ENCODE data around the gene MAD1L1. TPM values are rescaled to one million over a fixed set of nuclear protein-coding genes. Genes with fewer than 3 reads are reported as not detected.

The MAD1L1 gene
- total RNA-seq, 1 experiment from 2014 or later, result 38.5 TPM

DNA sequence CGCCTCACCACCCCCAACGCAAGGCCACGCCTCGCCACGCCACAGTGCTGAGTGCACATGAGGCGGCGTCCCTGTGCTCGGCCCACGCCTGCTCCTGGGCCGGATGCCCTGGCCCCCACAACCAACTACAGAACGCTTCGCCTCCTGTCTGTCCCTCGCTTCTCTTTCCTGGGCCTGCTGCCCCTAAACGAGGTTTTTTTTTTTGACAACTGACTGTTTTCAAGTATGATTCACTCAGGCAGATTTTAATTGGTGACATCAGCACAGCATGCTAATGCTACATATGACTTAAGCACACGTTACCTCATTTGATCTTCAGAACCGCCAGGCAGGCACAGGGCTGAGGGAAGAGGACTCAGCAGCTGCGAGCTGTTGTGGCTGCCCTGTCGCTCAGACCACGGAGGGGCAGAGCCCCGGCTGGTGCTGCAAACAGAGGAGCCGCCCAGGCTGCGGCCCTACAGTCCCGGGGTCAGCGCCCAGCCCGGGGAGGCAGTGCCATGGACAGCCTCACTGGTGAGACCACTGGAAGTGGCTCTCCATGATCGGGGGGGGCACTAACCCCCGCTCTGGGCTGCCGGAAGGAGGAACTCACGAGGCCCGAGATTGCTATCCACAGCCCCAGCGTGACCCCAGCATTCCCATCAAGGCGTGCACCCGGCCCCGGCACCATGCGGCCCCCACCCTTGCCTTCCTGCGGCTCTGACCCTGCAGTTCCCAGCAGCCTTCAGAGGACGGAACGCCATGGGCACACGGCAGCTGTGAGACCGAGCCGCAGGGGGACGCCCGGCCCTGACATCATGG lies 212.8 kb downstream of the MAD1L1 start:
- H2AFZ ChIP-seq (ENCODE audit: low read depth, low read length, poor library complexity, severe bottlenecking), result no peak overlapping the region
- H3K27me3 ChIP-seq (ENCODE audit: insufficient read depth, low read length), result no peaks in the 10 kb centered on the region
- peak overlapping the region; percentile 33 for H3K4me2 ChIP-seq (ENCODE audit: low read length)
- CTCF ChIA-PET, result no interaction called here
- H3K4me3 ChIP-seq (replicated peaks in 1 of 2; ENCODE audit: low read depth in 1 of 2, low read length in 2 of 2), result no peak overlapping the region
- H3K79me2 ChIP-seq (ENCODE audit: insufficient read depth, low read length), result 0 out of 2 replicates have a peak, but pooled peaks cover 3% of the 10 kb centered on the region
- peaks cover 5 to 24% of the 10 kb centered on the region in 2 experiments for H3K4me1 ChIP-seq (ENCODE audit: control insufficient read depth in 1 of 2, insufficient read depth in 2 of 2, low read length in 2 of 2)
- H3K9me3 ChIP-seq (ENCODE audit: control insufficient read depth in 1 of 2, insufficient read depth in 1 of 2, low read depth in 1 of 2, low read length in 2 of 2), result peaks cover 0 to 9% of the 10 kb centered on the region in 2 experiments; a peak in 1 of 4 replicates
- ATAC-seq (no peak), DNase-seq (ENCODE audit: low read depth, low spot score) (no peak)
- POLR2A ChIA-PET, result no interaction called here
- H3K9ac ChIP-seq (ENCODE audit: low read length), result no peak overlapping the region
- 0 out of 4 replicates have a peak, but pooled peaks cover 0 to 5% of the 10 kb centered on the region in 2 experiments for H3K36me3 ChIP-seq (ENCODE audit: control insufficient read depth in 1 of 2, insufficient read depth in 2 of 2, low read length in 2 of 2)
- no peak overlapping the region for H3K27ac ChIP-seq (ENCODE audit: low read depth, low read length)
- no peak for TF ChIP-seq MAX (IDR thresholded peaks at IDR 0.05)
- TF ChIP-seq EGR1 (IDR thresholded peaks at IDR 0.05; ENCODE audit: low read depth), result peak; percentile 65; the same call in 1 of the 2 replicates
- RAD21 ChIA-PET (ENCODE audit: low non-redundant PET in 1 of 2, low total read pairs in 2 of 2, uncharacterized antibody in 2 of 2, unreplicated experiment in 2 of 2), result no interaction called here
- BruUV-seq (replicated peaks), result no TSS peak
- H3K9me2 ChIP-seq (ENCODE audit: insufficient read depth), result no peaks in the 10 kb centered on the region
- H4K20me1 ChIP-seq (ENCODE audit: insufficient read depth), result no peaks in the 10 kb centered on the region
- intact Hi-C loops (cut with micrococcal nuclease), result loop anchor here (10.0 kb wide), 1 partner anchor 55 kb away; no protein-coding TSS in a partner anchor

DNA sequence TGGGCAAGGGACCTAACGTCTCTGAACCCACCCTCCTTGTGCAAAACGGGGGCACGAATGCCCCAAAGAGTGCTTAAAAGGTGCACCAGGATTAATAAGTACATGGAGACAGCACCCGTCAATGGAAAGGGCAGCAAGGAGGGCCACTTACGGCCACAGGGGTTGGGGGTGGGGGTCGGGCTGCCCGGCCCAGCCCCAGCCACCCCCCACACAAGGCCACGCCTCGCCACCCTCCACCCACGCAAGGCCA lies 213.4 kb downstream of the MAD1L1 start:
- Histone ChIP-seq H3K9me2 (ENCODE audit: insufficient read depth) (no peaks in the 10 kb centered on the region), H3K27me3 (ENCODE audit: insufficient read depth, low read length) (no peaks in the 10 kb centered on the region), H2AFZ (ENCODE audit: low read depth, low read length, poor library complexity, severe bottlenecking) (no peak overlapping the region), H3K9ac (ENCODE audit: low read length) (no peak overlapping the region), H3K4me2 (ENCODE audit: low read length) (peak overlapping the region; percentile 33), H3K9me3 (ENCODE audit: control insufficient read depth in 1 of 2, insufficient read depth in 1 of 2, low read depth in 1 of 2, low read length in 2 of 2) (peaks cover 0 to 4% of the 10 kb centered on the region in 2 experiments; a peak in 1 of 4 replicates), H3K27ac (ENCODE audit: low read depth, low read length) (no peak overlapping the region), H3K4me1 (ENCODE audit: control insufficient read depth in 1 of 2, insufficient read depth in 2 of 2, low read length in 2 of 2) (peaks cover 5 to 24% of the 10 kb centered on the region in 2 experiments), H3K4me3 (replicated peaks in 1 of 2; ENCODE audit: low read depth in 1 of 2, low read length in 2 of 2) (no peak overlapping the region), H3K36me3 (ENCODE audit: control insufficient read depth in 1 of 2, insufficient read depth in 2 of 2, low read length in 2 of 2) (0 out of 4 replicates have a peak, but pooled peaks cover 0 to 2% of the 10 kb centered on the region in 2 experiments), H3K79me2 (ENCODE audit: insufficient read depth, low read length) (0 out of 2 replicates have a peak, but pooled peaks cover 3% of the 10 kb centered on the region), H4K20me1 (ENCODE audit: insufficient read depth) (no peaks in the 10 kb centered on the region)
- ChIA-PET RAD21 (ENCODE audit: low non-redundant PET in 1 of 2, low total read pairs in 2 of 2, uncharacterized antibody in 2 of 2, unreplicated experiment in 2 of 2) (no interaction called here), POLR2A (interaction anchor here (0.5 kb wide), 1 partner anchor 565 kb away, joined by 3 read pairs; no protein-coding TSS in a partner anchor), CTCF (no interaction called here)
- DNase-seq (ENCODE audit: low read depth, low spot score), result no peak
- intact Hi-C loops (cut with micrococcal nuclease), result no loop called here
- ATAC-seq, result no peak
- TF ChIP-seq JUND (IDR thresholded peaks at IDR 0.05) (no peak), YY1 (IDR thresholded peaks at IDR 0.05; ENCODE audit: extremely low read depth, insufficient replicate concordance, low read depth, low read length) (no peak), POLR2A (IDR thresholded peaks at IDR 0.05; ENCODE audit: borderline replicate concordance, extremely low read depth, insufficient read depth, insufficient read length) (no peak), CTCF (IDR thresholded peaks at IDR 0.05 in 2 of 3, conservative IDR thresholded peaks at IDR 0.05 in 1 of 3; ENCODE audit: borderline replicate concordance in 1 of 3, insufficient read depth in 1 of 3, low read depth in 2 of 3, low read length in 2 of 3) (no peak), CBX3 (IDR thresholded peaks at IDR 0.05; ENCODE audit: low read depth) (no peak), EGR1 (IDR thresholded peaks at IDR 0.05; ENCODE audit: low read depth) (no peak; the same call in 1 of the 2 replicates), ZFX (IDR thresholded peaks at IDR 0.05) (no peak), CEBPB (IDR thresholded peaks at IDR 0.05; ENCODE audit: low read depth) (no peak), EZH2 (IDR thresholded peaks at IDR 0.05) (no peak), SIN3A (IDR thresholded peaks at IDR 0.05; ENCODE audit: low read depth) (no peak)
- TF ChIP-seq, protein P1, sequence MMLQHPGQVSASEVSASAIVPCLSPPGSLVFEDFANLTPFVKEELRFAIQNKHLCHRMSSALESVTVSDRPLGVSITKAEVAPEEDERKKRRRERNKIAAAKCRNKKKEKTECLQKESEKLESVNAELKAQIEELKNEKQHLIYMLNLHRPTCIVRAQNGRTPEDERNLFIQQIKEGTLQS (IDR thresholded peaks at IDR 0.05), result no peak
- BruUV-seq (replicated peaks), result no TSS peak
